Measurements from ENCODE around the gene THOC1. TPM values are rescaled to one million over a fixed set of nuclear protein-coding genes. Genes with fewer than 3 reads are reported as not detected.

Gene THOC1, protein sequence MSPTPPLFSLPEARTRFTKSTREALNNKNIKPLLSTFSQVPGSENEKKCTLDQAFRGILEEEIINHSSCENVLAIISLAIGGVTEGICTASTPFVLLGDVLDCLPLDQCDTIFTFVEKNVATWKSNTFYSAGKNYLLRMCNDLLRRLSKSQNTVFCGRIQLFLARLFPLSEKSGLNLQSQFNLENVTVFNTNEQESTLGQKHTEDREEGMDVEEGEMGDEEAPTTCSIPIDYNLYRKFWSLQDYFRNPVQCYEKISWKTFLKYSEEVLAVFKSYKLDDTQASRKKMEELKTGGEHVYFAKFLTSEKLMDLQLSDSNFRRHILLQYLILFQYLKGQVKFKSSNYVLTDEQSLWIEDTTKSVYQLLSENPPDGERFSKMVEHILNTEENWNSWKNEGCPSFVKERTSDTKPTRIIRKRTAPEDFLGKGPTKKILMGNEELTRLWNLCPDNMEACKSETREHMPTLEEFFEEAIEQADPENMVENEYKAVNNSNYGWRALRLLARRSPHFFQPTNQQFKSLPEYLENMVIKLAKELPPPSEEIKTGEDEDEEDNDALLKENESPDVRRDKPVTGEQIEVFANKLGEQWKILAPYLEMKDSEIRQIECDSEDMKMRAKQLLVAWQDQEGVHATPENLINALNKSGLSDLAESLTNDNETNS
- 17.9 to 23.7 TPM (median 19.0 TPM) in 5 replicates for total RNA-seq (2022; extraction: Qiagen RNA extraction)

DNA sequence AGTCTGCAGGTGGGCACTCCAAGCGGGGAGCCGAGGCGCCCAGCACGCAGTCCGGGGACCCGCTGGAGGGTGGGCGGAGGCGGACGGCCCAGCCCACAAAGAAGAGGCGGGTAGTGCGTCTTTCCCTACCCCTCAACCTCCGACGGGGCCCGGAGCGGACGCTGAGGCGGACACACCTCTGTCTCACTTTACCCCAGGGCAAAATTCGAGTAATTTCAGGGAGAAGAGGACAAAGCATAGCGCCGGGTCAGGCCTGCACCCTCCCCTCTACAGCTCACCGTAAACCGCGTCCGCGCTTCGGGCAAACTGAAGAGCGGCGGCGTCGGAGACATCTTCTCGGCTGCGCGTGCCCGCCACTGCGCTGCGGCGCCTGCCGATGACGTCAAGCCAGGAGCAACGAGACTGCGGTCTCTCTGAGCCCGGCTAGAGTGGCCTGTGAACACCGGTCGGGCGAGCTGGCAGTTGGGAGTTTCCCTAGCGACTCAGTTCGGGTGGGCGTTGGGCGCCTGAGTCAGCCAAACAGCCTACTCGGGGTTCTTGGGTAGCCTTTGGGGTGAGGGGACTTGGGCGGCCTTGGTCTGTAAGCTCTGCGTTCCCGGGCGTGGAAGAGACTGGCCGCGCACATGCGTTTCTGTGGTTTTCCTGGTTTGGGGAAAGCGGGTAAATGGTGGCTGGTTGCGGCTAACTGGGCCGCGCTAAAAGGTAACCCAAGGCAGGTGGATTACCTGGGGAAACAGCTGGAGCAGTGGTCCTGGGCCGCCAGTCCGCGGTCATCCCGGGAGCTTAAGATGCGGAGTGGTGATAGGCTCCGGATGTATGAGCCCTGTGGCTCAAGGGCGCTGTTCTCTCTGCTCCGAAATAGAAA lies at the start of gene THOC1:
Gene THOC1, minus strand, starts transcription at position 360 of the 865 bp plus-strand sequence. Its CDS starts 28 bp downstream, at position 332.

Other genes starting within 250 kb of the THOC1 start
- not detected in 5 replicates for gene TUBB8B, start 218.4 kb downstream of the THOC1 start, total RNA-seq (2022; extraction: Qiagen RNA extraction)
- 57.9 to 74.3 TPM (median 65.3 TPM) in 5 replicates for gene USP14, start 109.5 kb downstream of the THOC1 start, total RNA-seq (2022; extraction: Qiagen RNA extraction)
- 0.03 to 0.08 TPM (median 0.06 TPM) in 5 replicates for gene COLEC12, start 232.7 kb upstream of the THOC1 start, total RNA-seq (2022; extraction: Qiagen RNA extraction)

All from A549 treated with Hydrocortisone at 1 μM for 4 hours (cell line).